HG03159 (cell line): ENCODE data around the gene CACNA2D4.

Experiments
- ATAC-seq: cut with Tn5 transposase; IDR thresholded peaks from one replicate; pipeline ENCODE4 v1.9.1; 2021; ENCODE audit warnings: mild to moderate bottlenecking, moderate library complexity; ENCODE audit not compliant: unreplicated experiment

The CACNA2D4 gene

GRCh38 chr12:1845886-1846285, 72.6 kb downstream of the CACNA2D4 start:
- no peak for ATAC-seq

- no peak for ATAC-seq
Observed at GRCh38 chr12:1845427-1845826, 73.0 kb downstream of the CACNA2D4 start.

GRCh38 chr12:1844661-1845409, 73.6 kb downstream of the CACNA2D4 start:
- ATAC-seq: no peak

GRCh38 chr12:1844223-1844622, 74.2 kb downstream of the CACNA2D4 start:
- no peak for ATAC-seq

GRCh38 chr12:1843641-1844005, 74.8 kb downstream of the CACNA2D4 start:
- no peak for ATAC-seq

- ATAC-seq: no peak
Observed at GRCh38 chr12:1842905-1843640, 75.4 kb downstream of the CACNA2D4 start.

- ATAC-seq: no peak
Observed at GRCh38 chr12:1842183-1842904, 76.1 kb downstream of the CACNA2D4 start.

GRCh38 chr12:1841586-1842182, 76.8 kb downstream of the CACNA2D4 start:
- ATAC-seq: no peak

GRCh38 chr12:1840981-1841425, 77.4 kb downstream of the CACNA2D4 start:
- no peak for ATAC-seq

GRCh38 chr12:1839956-1840951, 78.2 kb downstream of the CACNA2D4 start:
- ATAC-seq: no peak

- ATAC-seq: no peak
Observed at GRCh38 chr12:1839464-1839863, 79.0 kb downstream of the CACNA2D4 start.

GRCh38 chr12:1838994-1839365, 79.5 kb downstream of the CACNA2D4 start:
- ATAC-seq: no peak

- no peak for ATAC-seq
Observed at GRCh38 chr12:1838205-1838993, 80.1 kb downstream of the CACNA2D4 start.

- ATAC-seq: no peak
Observed at GRCh38 chr12:1837541-1838204, 80.8 kb downstream of the CACNA2D4 start.

GRCh38 chr12:1836854-1837421, 81.5 kb downstream of the CACNA2D4 start:
- ATAC-seq: no peak

GRCh38 chr12:1836241-1836803, 82.1 kb downstream of the CACNA2D4 start:
- ATAC-seq: no peak

- ATAC-seq: no peak
Observed at GRCh38 chr12:1835211-1836131, 83.0 kb downstream of the CACNA2D4 start.
